HG03159 (cell line): Measurements from ENCODE around the gene CCDC186.

ENCODE experiments used
- ATAC-seq: cut with Tn5 transposase; IDR thresholded peaks from one replicate; pipeline ENCODE4 v1.9.1; 2021; ENCODE audit warnings: mild to moderate bottlenecking, moderate library complexity; ENCODE audit not compliant: unreplicated experiment

CCDC186 gene

GRCh38 chr10:114071178-114071577 lies 102.8 kb downstream of the CCDC186 start:
- ATAC-seq, result no peak
